Measurements from ENCODE around the gene TMEM43. TPM values are rescaled to one million over a fixed set of nuclear protein-coding genes. Genes with fewer than 3 reads are reported as not detected.

Gene TMEM43
- total RNA-seq, 1 experiment from 2014 or later: 36.7 TPM

DNA sequence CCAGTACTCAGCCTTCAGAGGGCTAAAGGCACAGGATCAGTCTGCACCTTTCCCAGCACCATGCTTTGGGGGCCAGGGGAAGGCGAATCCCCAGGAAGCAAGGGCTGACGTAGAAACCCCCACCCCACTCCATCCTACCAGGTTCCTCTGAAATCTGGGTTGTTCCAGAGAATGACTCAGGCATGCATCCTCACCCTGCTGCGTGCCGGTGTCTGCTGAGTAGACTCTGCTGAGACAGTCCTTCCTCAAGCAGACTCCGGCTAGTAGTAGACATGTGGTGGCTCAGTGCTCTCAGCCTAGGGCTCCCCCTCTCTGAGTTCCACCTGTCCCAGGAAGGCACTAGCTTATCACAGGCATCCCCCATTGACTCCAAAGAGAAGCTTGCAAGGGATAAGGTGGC, 9.0 kb downstream of the TMEM43 start:
- no peaks in the 10 kb centered on the region for H3K9me3 ChIP-seq (ENCODE audit: control insufficient read depth, low read depth, low read length)
- H3K4me3 Mint-ChIP-seq: no peak overlapping the region
- H4K8ac ChIP-seq (replicated peaks; ENCODE audit: insufficient read length, low read depth, low read length): no peak overlapping the region
- no peak overlapping the region for H3T11ph ChIP-seq (ENCODE audit: low read length)
- no peak overlapping the region for H3K27ac Mint-ChIP-seq
- H2BK12ac ChIP-seq (ENCODE audit: insufficient read length, low read depth, low read length): no peak overlapping the region
- no peaks in the 10 kb centered on the region for H3K79me1 ChIP-seq (ENCODE audit: insufficient read depth, low read depth, low read length, poor library complexity, severe bottlenecking)
- H3K18ac ChIP-seq (ENCODE audit: insufficient read length, low read depth, low read length): no peak overlapping the region
- no peak overlapping the region for H2BK120ac ChIP-seq (ENCODE audit: low read depth, low read length, poor library complexity, severe bottlenecking)
- no peaks in the 10 kb centered on the region for H4K20me1 ChIP-seq (ENCODE audit: control insufficient read depth, insufficient read depth, insufficient read length)
- no peak overlapping the region for H2BK5ac ChIP-seq (ENCODE audit: insufficient read length, low read length)
- H2AK5ac ChIP-seq (ENCODE audit: insufficient read length, low read length): no peak overlapping the region
- no peaks in the 10 kb centered on the region for H3K27me3 Mint-ChIP-seq (ENCODE audit: low read depth)
- H3K36me3 Mint-ChIP-seq (ENCODE audit: insufficient read depth in 1 of 3, low read depth in 3 of 3): peaks cover 22 to 85% (median 70%) of the 10 kb centered on the region in 3 experiments; a peak in 6 of 7 replicates
- no peak overlapping the region for H2BK20ac ChIP-seq (ENCODE audit: low read depth, low read length, poor library complexity, severe bottlenecking)
- H3K23ac ChIP-seq (ENCODE audit: insufficient read length, low read depth, low read length): no peak overlapping the region
- no peak overlapping the region for H3K56ac ChIP-seq (ENCODE audit: insufficient read length, low read depth, low read length)
- H3K27me3 ChIP-seq (ENCODE audit: insufficient read depth, low read length): no peaks in the 10 kb centered on the region
- no peak overlapping the region for H2BK15ac ChIP-seq (ENCODE audit: low read depth, low read length)
- no peak overlapping the region for H3K9ac ChIP-seq (ENCODE audit: extremely low read depth, insufficient read length, low read length)
- H3K4me2 ChIP-seq (ENCODE audit: insufficient read depth, insufficient read length, low read length): no peak overlapping the region
- no peaks in the 10 kb centered on the region for H3K4me1 Mint-ChIP-seq
- H2AFZ ChIP-seq (ENCODE audit: low read length): no peak overlapping the region
- no peak overlapping the region for H4K5ac ChIP-seq (ENCODE audit: insufficient read length, low read depth, low read length)
- WGBS (ENCODE audit: extremely low coverage, insufficient read length, low lambda C conversion rate): no CpG with 5 or more reads among the region's 5 CpGs
- no peak for DNase-seq
- H3K9me3 Mint-ChIP-seq: no peaks in the 10 kb centered on the region
- no peak overlapping the region for H3K14ac ChIP-seq (ENCODE audit: insufficient read depth, low read length)
- no peak overlapping the region for H3K4ac ChIP-seq (ENCODE audit: low read depth, low read length)
- no peaks in the 10 kb centered on the region for H3K23me2 ChIP-seq (ENCODE audit: insufficient read length, low read depth, low read length, poor library complexity, severe bottlenecking)
- H3K79me2 ChIP-seq (ENCODE audit: insufficient read depth, low read length): no peaks in the 10 kb centered on the region
- H3K4me1 ChIP-seq (ENCODE audit: insufficient read depth, low read length): no peaks in the 10 kb centered on the region
- H4K91ac ChIP-seq (ENCODE audit: insufficient read length, low read depth, low read length): no peak overlapping the region
- no peak for TF ChIP-seq CTCF (conservative IDR thresholded peaks at IDR 0.05)
- H3K27ac ChIP-seq (ENCODE audit: insufficient read length, low read depth, low read length): no peak overlapping the region
